OCI-LY7 (cell line): ENCODE results near the gene NR2F2.

ENCODE experiments used
- EZH2phosphoT487 ChIP-seq: fragments of 200-600 bp; sonication (generic); IDR thresholded peaks from 2 replicates; pipeline ENCODE4 v1.6.1; 2018; ENCODE audit warnings: low read depth, borderline replicate concordance, mild to moderate bottlenecking, mixed run types, antibody characterized with exemption, low read length, moderate library complexity, mixed read lengths
- TF ChIP-seq, protein P1 (sequence below): fragments of 200-600 bp; sonication (generic); conservative IDR thresholded peaks from 2 replicates; pipeline ENCODE4 v1.5.1; 2014; ENCODE audit warnings: mild to moderate bottlenecking, antibody characterized with exemption, low read length, moderate library complexity, mixed read lengths

- TF ChIP-seq, protein P1, sequence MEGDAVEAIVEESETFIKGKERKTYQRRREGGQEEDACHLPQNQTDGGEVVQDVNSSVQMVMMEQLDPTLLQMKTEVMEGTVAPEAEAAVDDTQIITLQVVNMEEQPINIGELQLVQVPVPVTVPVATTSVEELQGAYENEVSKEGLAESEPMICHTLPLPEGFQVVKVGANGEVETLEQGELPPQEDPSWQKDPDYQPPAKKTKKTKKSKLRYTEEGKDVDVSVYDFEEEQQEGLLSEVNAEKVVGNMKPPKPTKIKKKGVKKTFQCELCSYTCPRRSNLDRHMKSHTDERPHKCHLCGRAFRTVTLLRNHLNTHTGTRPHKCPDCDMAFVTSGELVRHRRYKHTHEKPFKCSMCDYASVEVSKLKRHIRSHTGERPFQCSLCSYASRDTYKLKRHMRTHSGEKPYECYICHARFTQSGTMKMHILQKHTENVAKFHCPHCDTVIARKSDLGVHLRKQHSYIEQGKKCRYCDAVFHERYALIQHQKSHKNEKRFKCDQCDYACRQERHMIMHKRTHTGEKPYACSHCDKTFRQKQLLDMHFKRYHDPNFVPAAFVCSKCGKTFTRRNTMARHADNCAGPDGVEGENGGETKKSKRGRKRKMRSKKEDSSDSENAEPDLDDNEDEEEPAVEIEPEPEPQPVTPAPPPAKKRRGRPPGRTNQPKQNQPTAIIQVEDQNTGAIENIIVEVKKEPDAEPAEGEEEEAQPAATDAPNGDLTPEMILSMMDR = no peak
- TF ChIP-seq EZH2phosphoT487 = no peak
Observed at GRCh38 chr15:96321639-96322535, 8.6 kb upstream of the NR2F2 start.
